Measurements from ENCODE around the gene TFAP2E. TPM values are rescaled to one million over a fixed set of nuclear protein-coding genes. Genes with fewer than 3 reads are reported as not detected.
"Not testable (repeated sequence)": the region's sequence is repeated elsewhere in the genome, so short reads cannot be mapped to it uniquely, and the experiment has no call there.

The TFAP2E gene
- total RNA-seq, 1 donor from 2014 or later, result 10.2 TPM

DNA sequence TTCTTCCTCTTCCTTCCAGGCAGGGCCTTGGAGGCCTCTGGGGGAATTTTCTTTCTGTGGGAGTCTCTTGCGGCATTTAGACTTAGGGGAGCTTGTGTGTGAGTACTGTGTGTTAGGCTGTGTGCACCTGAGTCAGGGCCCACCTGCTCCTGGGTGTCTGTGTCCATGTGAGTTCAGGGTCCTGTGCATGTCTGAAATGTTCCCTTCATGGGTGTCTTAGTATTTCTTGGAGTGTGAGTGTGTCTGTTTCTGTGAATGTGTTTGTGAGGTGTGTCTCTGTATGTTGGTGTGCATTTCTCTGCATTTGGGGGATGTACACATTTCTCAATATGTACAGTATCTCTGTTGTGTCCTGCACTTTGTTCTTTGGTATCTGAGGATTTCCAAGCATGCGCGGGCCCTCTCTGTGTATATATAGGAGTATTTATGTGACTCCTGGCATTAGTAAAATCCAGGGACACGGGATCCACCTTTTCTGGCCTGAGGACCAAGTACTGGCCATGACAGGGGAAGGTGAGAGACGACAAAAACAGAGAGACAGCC lies 2.4 kb downstream of the TFAP2E start:
- no peak for DNase-seq (ENCODE audit: low spot score in 2 of 2)
- peaks cover 0 to 16% of the 10 kb centered on the region in 2 donors for H3K4me1 ChIP-seq
- no peaks in the 10 kb centered on the region for H3K9me3 ChIP-seq
- peaks cover 17% of the 10 kb centered on the region for H3K27me3 ChIP-seq
- H3K27ac ChIP-seq, result no peak overlapping the region
- no peak overlapping the region for H3K4me3 ChIP-seq
- intact Hi-C loops (cut with DNase I), result no loop called here
- TF ChIP-seq, protein P1, sequence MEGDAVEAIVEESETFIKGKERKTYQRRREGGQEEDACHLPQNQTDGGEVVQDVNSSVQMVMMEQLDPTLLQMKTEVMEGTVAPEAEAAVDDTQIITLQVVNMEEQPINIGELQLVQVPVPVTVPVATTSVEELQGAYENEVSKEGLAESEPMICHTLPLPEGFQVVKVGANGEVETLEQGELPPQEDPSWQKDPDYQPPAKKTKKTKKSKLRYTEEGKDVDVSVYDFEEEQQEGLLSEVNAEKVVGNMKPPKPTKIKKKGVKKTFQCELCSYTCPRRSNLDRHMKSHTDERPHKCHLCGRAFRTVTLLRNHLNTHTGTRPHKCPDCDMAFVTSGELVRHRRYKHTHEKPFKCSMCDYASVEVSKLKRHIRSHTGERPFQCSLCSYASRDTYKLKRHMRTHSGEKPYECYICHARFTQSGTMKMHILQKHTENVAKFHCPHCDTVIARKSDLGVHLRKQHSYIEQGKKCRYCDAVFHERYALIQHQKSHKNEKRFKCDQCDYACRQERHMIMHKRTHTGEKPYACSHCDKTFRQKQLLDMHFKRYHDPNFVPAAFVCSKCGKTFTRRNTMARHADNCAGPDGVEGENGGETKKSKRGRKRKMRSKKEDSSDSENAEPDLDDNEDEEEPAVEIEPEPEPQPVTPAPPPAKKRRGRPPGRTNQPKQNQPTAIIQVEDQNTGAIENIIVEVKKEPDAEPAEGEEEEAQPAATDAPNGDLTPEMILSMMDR (IDR thresholded peaks at IDR 0.05), result no peak
- H3K36me3 ChIP-seq, result no peaks in the 10 kb centered on the region

DNA sequence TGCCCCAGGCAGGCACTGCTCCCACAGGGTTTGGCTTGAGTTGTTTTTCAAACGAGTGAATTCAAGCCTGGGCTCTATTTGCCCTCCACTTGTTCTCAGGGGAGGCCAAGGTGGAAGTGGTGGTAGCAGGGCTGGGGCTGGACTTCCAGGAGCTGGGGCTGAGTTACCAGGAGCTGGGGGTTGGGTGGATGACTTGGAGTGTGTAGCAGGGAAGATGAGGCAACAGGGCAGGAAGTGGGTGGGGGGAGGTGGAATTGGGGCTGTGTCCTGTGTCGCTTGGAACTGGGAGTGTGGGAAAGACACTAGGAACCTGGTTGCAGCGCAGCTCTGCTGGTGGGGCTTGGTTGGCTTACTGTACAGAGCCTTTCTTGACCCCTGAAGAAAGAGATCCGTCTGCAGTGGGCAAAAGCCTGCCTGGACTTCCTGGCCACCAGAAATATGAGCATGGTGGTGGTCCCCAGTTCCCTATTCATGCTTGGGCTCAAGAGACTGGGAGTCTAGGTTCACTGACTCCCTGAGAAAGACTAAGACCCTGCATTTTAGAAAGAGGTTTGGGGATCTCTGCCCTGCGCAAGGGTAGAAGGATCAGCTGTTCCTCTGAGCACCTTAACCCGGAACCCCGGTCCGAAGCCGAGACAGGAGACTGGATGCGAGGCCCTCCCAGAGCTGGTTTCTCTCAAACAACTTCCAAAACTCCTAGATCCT lies 3.1 kb downstream of the TFAP2E start:
- Histone ChIP-seq H3K4me3 (peak overlapping the region; percentile 42 to 54), H3K9me3 (no peaks in the 10 kb centered on the region), H3K36me3 (no peaks in the 10 kb centered on the region), H3K27me3 (peaks cover 17% of the 10 kb centered on the region), H3K4me1 (peaks cover 0 to 16% of the 10 kb centered on the region in 2 donors), H3K27ac (no peak overlapping the region)
- TF ChIP-seq, protein P1 (IDR thresholded peaks at IDR 0.05), result no peak
- no peak for DNase-seq (ENCODE audit: low spot score in 2 of 2)
- intact Hi-C loops (cut with DNase I), result no loop called here

DNA sequence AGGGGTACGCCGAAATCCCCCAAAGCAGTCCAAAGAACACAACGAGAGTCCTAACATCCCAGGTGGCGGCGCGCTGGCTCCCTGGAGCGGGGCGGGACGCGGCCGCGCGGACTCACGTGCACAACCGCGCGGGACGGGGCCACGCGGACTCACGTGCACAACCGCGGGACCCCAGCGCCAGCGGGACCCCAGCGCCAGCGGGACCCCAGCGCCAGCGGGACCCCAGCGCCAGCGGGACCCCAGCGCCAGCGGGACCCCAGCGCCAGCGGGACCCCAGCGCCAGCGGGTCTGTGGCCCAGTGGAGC lies 3.6 kb downstream of the TFAP2E start:
- H3K9me3 ChIP-seq; H3K36me3 ChIP-seq; H3K27ac ChIP-seq; DNase-seq (ENCODE audit: low spot score in 2 of 2); intact Hi-C loops (cut with DNase I): not testable (repeated sequence)
- H3K27me3 ChIP-seq, result peaks cover 17% of the 10 kb centered on the region
- peak overlapping the region; percentile 42 to 54 for H3K4me3 ChIP-seq
- H3K4me1 ChIP-seq, result peaks cover 0 to 16% of the 10 kb centered on the region in 2 donors

DNA sequence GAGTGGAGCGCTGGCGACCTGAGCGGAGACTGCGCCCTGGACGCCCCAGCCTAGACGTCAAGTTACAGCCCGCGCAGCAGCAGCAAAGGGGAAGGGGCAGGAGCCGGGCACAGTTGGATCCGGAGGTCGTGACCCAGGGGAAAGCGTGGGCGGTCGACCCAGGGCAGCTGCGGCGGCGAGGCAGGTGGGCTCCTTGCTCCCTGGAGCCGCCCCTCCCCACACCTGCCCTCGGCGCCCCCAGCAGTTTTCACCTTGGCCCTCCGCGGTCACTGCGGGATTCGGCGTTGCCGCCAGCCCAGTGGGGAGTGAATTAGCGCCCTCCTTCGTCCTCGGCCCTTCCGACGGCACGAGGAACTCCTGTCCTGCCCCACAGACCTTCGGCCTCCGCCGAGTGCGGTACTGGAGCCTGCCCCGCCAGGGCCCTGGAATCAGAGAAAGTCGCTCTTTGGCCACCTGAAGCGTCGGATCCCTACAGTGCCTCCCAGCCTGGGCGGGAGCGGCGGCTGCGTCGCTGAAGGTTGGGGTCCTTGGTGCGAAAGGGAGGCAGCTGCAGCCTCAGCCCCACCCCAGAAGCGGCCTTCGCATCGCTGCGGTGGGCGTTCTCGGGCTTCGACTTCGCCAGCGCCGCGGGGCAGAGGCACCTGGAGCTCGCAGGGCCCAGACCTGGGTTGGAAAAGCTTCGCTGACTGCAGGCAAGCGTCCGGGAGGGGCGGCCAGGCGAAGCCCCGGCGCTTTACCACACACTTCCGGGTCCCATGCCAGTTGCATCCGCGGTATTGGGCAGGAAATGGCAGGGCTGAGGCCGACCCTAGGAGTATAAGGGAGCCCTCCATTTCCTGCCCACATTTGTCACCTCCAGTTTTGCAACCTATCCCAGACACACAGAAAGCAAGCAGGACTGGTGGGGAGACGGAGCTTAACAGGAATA lies 4.2 kb downstream of the TFAP2E start:
- H3K27me3 ChIP-seq, result peaks cover 17% of the 10 kb centered on the region
- H3K27ac ChIP-seq, result no peak overlapping the region
- peak overlapping the region; percentile 42 to 54 for H3K4me3 ChIP-seq
- H3K36me3 ChIP-seq, result no peaks in the 10 kb centered on the region
- TF ChIP-seq, protein P1 (IDR thresholded peaks at IDR 0.05), result no peak
- intact Hi-C loops (cut with DNase I), result no loop called here
- H3K4me1 ChIP-seq, result peaks cover 0 to 16% of the 10 kb centered on the region in 2 donors
- H3K9me3 ChIP-seq, result no peaks in the 10 kb centered on the region
- no peak for DNase-seq (ENCODE audit: low spot score in 2 of 2)

DNA sequence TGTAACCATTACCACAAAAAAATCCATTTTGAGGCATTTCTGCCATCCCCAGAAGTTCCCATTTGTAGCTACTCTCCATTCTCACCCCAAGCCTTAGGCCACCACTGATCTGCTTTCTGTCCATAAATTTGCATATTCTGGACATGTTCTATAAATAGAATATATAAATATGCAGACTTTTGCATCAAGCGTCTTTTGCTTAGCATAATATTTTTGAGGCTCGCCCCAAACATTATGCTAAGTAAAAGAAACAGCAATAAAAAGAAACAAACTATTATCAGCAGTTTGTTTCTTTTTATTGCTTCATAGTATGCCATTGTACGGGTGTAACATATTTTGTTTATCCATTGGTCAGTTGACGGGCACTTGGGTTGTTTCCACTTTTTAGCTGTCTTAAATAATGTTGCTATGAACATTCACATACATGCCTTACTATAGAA lies 7.9 kb downstream of the TFAP2E start:
- no peaks in the 10 kb centered on the region for H3K9me3 ChIP-seq
- H3K4me3 ChIP-seq, result no peak overlapping the region
- no peaks in the 10 kb centered on the region for H3K36me3 ChIP-seq
- intact Hi-C loops (cut with DNase I), result no loop called here
- DNase-seq (ENCODE audit: low spot score in 2 of 2), result no peak
- H3K27me3 ChIP-seq, result peaks cover 7% of the 10 kb centered on the region
- TF ChIP-seq, protein P1 (IDR thresholded peaks at IDR 0.05), result no peak
- peaks cover 0 to 6% of the 10 kb centered on the region in 2 donors for H3K4me1 ChIP-seq
- no peak overlapping the region for H3K27ac ChIP-seq

DNA sequence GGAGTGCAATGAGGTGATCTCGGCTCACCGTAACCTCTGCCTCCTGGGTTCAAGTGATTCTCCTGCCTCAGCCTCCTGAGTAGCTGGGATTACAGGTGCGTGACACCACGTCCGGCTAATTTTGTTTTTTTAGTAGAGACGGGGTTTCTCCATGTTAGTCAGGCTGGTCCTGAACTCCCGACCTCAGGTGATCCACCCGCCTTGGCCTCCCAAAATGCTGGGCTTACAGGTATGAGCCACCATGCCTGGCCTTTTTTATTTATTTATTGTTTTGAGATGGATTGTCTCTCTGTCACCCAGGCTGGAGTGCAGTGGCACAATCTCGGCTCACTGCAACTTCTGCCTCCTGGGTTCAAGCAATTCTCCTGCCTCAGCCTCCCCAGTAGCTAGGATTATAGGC lies 8.5 kb downstream of the TFAP2E start:
- H3K9me3 ChIP-seq; H3K4me3 ChIP-seq; H3K36me3 ChIP-seq; H3K27me3 ChIP-seq; intact Hi-C loops (cut with DNase I); H3K27ac ChIP-seq; DNase-seq (ENCODE audit: low spot score in 2 of 2); H3K4me1 ChIP-seq: not testable (repeated sequence)

All from ascending aorta (tissue), 2 donors.